NAMALWA (cell line): ENCODE data around the gene LYPD6B.
A peak's percentile ranks its signal among the peaks of the same experiment; 100 is the strongest.

Experiments used
- DNase-seq: peaks from one replicate; pipeline ENCODE4 v3.0.0-alpha.2; 2015; ENCODE audit warnings: low spot score

Gene LYPD6B

GRCh38 chr2:149076863-149077412 lies 38.4 kb downstream of the LYPD6B start:
- DNase-seq: no peak

GRCh38 chr2:149077861-149078260 lies 39.4 kb downstream of the LYPD6B start:
- no peak for DNase-seq

DNA sequence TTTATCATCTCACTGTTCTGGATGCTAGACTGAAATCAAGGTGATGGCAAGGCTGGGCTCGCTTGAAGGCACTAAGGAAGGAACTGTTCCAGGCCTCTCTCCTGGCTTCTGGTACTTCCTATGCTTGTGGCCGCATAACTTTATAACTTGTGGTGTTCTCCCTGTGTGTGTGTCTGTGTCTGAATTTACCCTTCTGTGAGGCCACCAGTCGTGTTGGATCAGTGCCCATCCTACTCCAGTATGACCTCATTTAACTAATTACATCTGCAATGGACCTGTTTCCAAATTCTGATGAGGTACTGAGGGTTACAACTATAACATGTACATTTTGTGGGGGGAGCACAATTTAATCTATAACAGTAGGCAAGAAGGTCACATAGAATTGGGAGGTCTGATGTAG lies 41.6 kb downstream of the LYPD6B start:
- DNase-seq: no peak

GRCh38 chr2:149080971-149081370 lies 42.5 kb downstream of the LYPD6B start:
- DNase-seq: peak; percentile 14

DNA sequence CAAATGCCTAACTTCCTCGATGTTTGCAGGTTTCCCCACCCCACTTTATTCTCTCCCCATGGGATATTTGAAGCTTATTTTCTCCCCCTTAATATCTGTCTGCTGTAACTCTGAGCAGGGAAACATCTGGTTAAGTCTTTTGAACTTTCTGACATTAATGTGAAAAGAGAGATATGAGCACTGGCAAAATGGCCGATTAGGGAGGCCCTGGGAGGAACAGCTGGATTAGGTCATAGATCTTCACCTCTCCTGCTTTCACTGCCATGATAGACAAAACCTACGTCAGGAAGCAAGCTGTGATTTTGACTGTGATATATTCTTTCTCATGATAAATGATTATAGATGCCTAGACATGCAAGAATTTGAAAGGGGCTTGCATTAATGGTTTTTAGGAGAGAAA lies 43.6 kb downstream of the LYPD6B start:
- no peak for DNase-seq

DNA sequence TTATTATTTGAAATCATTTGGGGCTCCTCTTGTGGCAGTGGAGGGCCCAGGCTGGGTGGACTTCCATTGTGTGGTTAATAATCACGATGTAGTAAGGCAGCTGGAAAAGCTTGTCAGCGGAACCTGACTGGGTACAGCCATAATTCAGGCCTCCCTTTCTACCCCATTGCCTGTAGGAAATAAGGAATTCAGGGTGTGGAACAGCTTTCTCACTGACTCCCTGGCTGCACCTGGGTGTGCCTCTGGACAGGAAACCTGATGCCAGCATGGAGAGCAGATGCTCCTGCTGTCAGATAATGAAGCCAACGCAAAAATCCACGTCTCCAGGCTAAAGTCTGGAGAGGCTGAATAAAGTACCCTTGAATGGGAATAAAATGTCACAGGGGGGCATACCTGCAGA lies 44.2 kb downstream of the LYPD6B start:
- DNase-seq: no peak

- no peak for DNase-seq
These were observed 46.7 kb downstream of the LYPD6B start for GRCh38 chr2:149084924-149085795.

- DNase-seq: peak; percentile 40
These were observed 49.3 kb downstream of the LYPD6B start for GRCh38 chr2:149087751-149088150.

DNA sequence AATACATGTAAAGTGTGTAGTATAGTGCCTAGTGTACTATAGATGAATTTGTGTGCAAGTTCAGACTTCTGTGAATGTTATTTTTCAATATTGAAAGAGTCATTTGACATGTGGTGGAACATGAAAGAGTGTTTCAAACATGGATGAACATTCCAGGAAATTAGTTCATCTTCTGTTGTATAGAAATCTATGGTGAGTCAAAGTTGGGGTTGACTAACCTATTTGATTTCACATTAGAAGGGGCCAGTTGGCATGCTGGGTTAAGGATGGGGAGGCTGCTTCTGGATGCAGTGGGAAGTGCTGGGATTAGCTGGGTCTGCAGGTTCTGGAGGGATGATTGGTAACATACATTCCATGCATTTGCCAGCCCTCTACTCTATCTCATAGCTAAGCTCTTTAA lies 50.6 kb downstream of the LYPD6B start:
- DNase-seq: no peak

GRCh38 chr2:149090706-149091105 lies 52.2 kb downstream of the LYPD6B start:
- no peak for DNase-seq

GRCh38 chr2:149093579-149093978 lies 55.1 kb downstream of the LYPD6B start:
- DNase-seq: no peak

DNA sequence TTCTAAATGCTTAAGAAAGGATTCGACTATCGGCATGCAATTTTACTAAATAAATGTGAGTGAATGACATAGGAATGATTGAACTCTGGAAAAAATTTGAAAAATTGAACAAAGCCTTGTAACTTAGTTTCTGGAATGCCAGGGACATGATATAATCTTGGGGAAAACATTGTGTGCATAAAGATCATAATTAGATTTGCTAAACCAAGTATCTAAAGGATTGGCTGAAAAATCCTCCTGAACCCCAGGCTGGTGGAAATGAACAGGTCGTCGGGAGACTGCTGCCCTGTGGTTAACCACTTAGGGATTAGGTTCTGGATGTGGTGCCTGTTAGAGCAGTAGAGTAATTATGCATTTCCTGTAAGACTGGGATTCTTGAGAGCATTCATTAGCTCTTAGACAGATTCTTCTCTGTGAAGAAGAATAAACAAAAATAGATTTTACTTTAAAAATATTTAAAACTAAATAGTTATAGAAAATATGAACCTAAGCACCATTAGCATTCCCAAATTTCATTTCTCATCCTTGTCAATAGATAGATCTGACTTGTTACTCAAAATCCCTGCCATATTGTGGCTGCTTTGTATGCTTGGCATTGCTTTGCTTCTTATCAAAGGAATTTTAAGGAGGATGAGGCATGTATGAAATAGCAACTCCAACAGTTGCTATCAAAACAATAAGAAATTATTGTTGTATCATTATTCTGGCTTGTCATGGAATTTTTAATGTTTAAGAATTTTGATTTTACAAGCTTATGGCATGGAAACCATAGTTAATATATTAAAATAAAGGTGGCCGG lies 55.9 kb downstream of the LYPD6B start:
- no peak for DNase-seq

DNA sequence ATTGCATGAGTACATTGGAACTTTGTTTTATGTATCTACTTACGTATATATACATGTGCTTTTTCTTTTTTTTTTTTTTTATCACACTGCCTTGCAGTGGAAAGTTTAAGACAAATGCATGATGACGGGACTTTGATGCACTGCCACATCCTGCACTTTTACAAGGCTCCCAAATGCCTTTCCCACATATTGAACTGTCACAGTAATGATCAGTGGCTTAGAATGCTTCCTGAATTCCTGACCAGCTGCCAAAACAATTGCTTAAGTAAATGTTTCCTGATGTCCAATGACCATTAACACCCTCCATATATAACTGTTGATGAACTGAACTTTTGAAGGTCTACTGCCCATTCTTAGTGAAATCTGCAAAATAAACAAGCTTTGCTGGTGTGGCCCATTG lies 60.2 kb downstream of the LYPD6B start:
- DNase-seq: no peak

GRCh38 chr2:149099298-149099697 lies 60.8 kb downstream of the LYPD6B start:
- DNase-seq: no peak

- no peak for DNase-seq
These were observed 62.5 kb downstream of the LYPD6B start for GRCh38 chr2:149100739-149101699.

DNA sequence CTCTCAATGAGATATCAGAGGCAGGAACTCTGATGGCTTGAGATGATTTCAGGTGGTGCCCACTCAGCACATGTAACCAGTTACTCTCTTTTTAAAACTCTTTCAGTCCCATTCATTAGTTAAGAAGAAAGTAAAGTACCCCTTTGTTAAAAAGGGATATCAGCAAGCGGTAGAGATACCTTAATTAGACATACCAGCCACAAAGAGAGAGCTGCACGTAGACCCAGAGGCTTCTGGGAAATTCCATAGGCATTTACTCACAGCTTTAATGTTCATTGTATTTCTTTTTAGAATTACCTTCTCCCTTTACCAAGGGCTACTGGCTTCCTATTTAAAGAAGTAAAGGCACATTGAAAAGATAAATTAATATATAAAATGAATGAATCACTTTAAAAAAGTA lies 63.3 kb downstream of the LYPD6B start:
- no peak for DNase-seq

- no peak for DNase-seq
These were observed 64.7 kb downstream of the LYPD6B start for GRCh38 chr2:149103081-149103620.

GRCh38 chr2:149104221-149104620 lies 65.7 kb downstream of the LYPD6B start:
- no peak for DNase-seq

GRCh38 chr2:149112068-149112467 lies 73.6 kb downstream of the LYPD6B start:
- DNase-seq: no peak

DNA sequence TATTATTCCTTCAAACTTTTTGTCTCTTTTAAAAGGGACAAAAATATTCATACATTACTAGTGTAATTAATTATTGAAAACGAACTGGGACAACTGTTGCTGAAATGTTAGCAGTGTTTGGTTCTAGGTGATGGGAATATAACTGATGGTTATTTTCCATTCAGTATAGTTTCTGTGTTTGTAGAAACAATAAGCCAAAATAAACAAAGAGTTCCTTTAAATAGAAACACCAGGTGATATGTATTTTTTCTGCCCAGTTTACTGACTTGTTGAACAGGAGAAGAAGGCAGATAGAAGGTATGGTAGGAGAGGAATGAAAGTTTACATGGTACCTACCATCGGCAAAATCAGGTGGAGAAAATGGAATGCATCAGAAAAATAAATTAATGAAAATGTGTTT lies 74.2 kb downstream of the LYPD6B start:
- DNase-seq: no peak

DNA sequence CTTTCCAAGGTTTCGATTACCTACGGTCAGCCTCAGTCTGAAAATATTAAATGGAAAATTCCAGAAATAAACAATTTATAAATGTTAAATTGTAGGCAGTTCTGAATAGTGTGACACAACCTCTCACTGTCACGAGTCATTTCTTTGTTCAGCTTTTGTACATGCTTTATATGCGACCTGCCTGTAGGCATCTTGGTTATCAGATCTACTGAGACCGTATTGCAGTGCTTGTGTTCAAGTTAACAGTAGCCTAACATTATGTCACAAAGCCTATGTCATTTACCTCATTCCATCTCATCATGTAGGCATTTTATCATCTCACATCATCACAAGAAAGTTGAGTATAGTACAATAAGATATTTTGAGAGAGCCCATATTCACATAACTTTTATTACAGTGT lies 77.3 kb downstream of the LYPD6B start:
- no peak for DNase-seq

DNA sequence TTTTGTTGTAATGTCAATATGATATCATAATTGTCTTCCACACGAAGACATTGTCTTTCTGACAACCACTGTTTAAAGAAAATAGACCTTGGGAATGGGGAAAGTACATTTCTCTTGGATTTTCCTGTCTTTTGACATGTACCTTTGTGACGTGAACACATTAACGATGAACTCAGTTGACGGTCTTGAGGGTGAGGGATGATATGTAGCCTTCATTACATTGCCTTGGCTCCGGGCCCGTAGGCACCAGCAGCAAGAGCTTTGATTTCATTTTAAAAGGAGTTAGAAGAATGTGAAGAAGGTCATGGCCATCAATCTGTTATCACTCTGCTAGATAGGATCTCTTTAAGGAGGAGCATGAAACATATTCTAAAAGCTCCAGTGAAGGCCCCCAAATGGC lies 80.9 kb downstream of the LYPD6B start:
- no peak for DNase-seq
